ENCODE results near the gene CLSTN2. TPM values are rescaled to one million over a fixed set of nuclear protein-coding genes. Genes with fewer than 3 reads are reported as not detected.

The CLSTN2 gene
- polyA plus RNA-seq, 4 donors = under 0.01 to 1.2 (median 0.84) TPM; not detected in 1

DNA sequence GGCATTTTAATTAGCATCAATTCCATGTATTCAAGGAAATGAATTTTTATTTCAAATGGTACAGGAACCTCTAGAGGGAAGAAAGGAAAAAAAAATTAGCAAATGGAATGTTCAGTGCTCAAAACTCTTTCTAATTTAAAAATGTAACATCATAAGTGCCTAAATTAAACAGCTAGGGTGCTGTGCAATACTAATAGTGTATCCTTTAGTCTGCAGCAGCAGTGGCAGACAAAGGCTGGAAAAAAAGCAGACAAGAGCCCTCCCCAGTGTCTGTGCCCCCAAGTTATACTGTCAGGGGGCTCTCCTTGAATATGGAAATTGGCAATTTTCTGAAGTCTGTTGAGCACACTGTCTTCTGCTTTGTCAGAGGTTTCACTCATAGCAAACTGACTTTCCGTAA, 159.5 kb downstream of the CLSTN2 start:
- Histone ChIP-seq H3K4me1 (ENCODE audit: control insufficient read depth in 3 of 3, insufficient read depth in 2 of 3, low read depth in 1 of 3, low read length in 2 of 3) (no peaks in the 10 kb centered on the region), H3K27ac (ENCODE audit: low read depth in 1 of 3, low read length in 2 of 3) (no peak overlapping the region), H3K36me3 (ENCODE audit: control insufficient read depth in 3 of 3, insufficient read depth in 2 of 3, low read depth in 1 of 3, low read length in 3 of 3) (no peaks in the 10 kb centered on the region), H3K4me3 (ENCODE audit: low read depth in 1 of 3, low read length in 3 of 3) (no peak overlapping the region), H3K9me3 (ENCODE audit: control insufficient read depth in 2 of 2, insufficient read depth in 1 of 2, low read depth in 1 of 2, low read length in 1 of 2) (peaks cover 0 to 5% of the 10 kb centered on the region in 2 donors), H3K27me3 (ENCODE audit: control insufficient read depth in 3 of 3, insufficient read depth in 3 of 3, low read length in 3 of 3) (no peaks in the 10 kb centered on the region)
- no peak for FAIRE-seq
- WGBS, 3 donors = 90 to 97% (median 96%) methylated on average over 1 of the region's 1 CpG
- DNase-seq = no peak

DNA sequence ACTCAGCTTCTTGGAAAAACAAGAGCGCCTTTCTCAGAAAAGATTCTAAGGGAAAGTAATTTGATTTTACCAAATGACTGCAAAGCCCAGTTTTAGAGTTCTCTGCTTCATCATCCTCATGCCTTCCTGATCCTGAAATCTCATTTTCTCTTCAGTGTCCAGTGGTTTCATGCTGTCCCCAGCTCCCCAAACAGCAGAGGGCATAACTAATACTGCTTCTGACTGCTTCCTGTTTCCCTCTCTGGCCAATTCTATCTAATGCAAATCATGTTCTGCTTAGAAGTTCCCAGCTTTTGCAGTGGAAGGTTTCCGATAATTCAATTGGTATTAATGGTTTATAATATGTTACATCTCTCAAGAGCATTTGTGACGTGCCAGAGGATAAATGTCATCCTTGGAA, 161.1 kb downstream of the CLSTN2 start:
- H3K9me3 ChIP-seq (ENCODE audit: control insufficient read depth in 2 of 2, insufficient read depth in 1 of 2, low read depth in 1 of 2, low read length in 1 of 2) = no peaks in the 10 kb centered on the region

DNA sequence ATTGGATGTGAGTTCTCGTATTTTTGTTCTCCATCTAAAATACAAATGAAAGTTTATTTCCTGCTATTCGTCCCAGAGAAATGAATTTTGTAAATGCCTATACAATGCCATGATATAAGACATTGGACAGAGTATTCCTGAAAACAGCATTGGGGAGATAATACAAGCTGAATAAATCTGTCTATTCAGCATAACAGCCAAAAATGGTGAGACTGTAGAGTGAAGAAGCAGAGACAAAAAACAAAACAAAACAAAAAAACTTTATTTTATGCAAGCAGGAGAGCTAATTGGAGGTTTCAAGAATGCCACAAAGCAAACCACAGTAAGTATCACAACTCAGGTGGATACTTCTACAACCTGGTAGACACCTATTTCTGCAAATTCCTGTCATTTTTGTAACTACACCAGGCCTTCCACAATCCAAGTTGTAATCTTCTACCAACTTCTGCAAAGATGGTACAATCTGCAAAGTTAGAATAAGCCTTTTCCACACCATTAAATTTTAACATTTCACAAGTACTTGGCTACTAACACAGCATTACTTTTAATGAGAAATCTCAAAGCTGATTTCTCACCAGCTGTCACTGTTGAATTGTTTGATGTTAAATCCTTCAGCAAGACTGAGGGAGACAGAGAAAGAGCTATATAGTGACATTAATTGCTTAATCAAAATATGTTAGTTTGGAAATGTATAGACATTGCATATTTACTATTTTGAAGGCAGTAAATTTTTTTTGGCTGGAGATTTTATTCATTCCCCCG, 163.1 kb downstream of the CLSTN2 start:
- no peaks in the 10 kb centered on the region for H3K27me3 ChIP-seq (ENCODE audit: control insufficient read depth in 3 of 3, insufficient read depth in 3 of 3, low read length in 3 of 3)
- no peak overlapping the region for H3K4me3 ChIP-seq (ENCODE audit: low read depth in 1 of 3, low read length in 3 of 3)
- no peaks in the 10 kb centered on the region for H3K4me1 ChIP-seq (ENCODE audit: control insufficient read depth in 3 of 3, insufficient read depth in 2 of 3, low read depth in 1 of 3, low read length in 2 of 3)
- H3K9me3 ChIP-seq (ENCODE audit: control insufficient read depth in 2 of 2, insufficient read depth in 1 of 2, low read depth in 1 of 2, low read length in 1 of 2) = no peaks in the 10 kb centered on the region
- 72 to 79% (median 78%) methylated on average over 3 of the region's 3 CpGs for WGBS, 3 donors
- no peak for DNase-seq
- H3K27ac ChIP-seq (ENCODE audit: low read depth in 1 of 3, low read length in 2 of 3) = no peak overlapping the region
- no peak for FAIRE-seq
- no peaks in the 10 kb centered on the region for H3K36me3 ChIP-seq (ENCODE audit: control insufficient read depth in 3 of 3, insufficient read depth in 2 of 3, low read depth in 1 of 3, low read length in 3 of 3)

More for the DNA sequence above, 161.1 kb downstream of the CLSTN2 start:
- H3K27me3 ChIP-seq (ENCODE audit: control insufficient read depth in 3 of 3, insufficient read depth in 3 of 3, low read length in 3 of 3) = no peaks in the 10 kb centered on the region
- no peak overlapping the region for H3K27ac ChIP-seq (ENCODE audit: low read depth in 1 of 3, low read length in 2 of 3)
- no peaks in the 10 kb centered on the region for H3K4me1 ChIP-seq (ENCODE audit: control insufficient read depth in 3 of 3, insufficient read depth in 2 of 3, low read depth in 1 of 3, low read length in 2 of 3)
- FAIRE-seq (no peak), DNase-seq (no peak)
- 72 to 73% (median 73%) methylated on average over 3 of the region's 3 CpGs for WGBS, 3 donors
- no peaks in the 10 kb centered on the region for H3K36me3 ChIP-seq (ENCODE audit: control insufficient read depth in 3 of 3, insufficient read depth in 2 of 3, low read depth in 1 of 3, low read length in 3 of 3)
- no peak overlapping the region for H3K4me3 ChIP-seq (ENCODE audit: low read depth in 1 of 3, low read length in 3 of 3)

DNA sequence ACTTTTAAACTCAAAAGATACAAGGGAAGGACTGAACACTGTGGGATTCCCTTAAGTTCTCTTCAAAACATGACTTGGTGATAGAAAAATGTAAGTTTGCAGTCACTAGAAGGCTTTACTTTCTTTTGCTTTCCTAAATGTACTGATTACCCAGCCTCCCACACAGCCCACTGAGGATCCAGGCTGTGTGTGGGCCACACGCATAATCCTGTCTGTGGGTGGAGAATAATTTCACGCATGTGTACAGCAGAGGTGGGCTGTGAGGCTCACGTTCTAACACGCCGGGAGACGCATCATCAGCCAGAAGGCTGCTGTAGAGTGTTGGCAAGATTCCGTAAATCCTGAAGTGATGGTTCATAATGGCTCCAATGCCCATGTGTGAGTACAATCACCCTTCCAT, 165.5 kb downstream of the CLSTN2 start:
- FAIRE-seq (no peak), DNase-seq (no peak)
- H3K36me3 ChIP-seq (ENCODE audit: control insufficient read depth in 3 of 3, insufficient read depth in 2 of 3, low read depth in 1 of 3, low read length in 3 of 3) = no peaks in the 10 kb centered on the region
- 93 to 96% (median 93%) methylated on average over 7 of the region's 7 CpGs for WGBS, 3 donors
- no peak overlapping the region for H3K4me3 ChIP-seq (ENCODE audit: low read depth in 1 of 3, low read length in 3 of 3)
- H3K9me3 ChIP-seq (ENCODE audit: control insufficient read depth in 2 of 2, insufficient read depth in 1 of 2, low read depth in 1 of 2, low read length in 1 of 2) = no peaks in the 10 kb centered on the region
- no peaks in the 10 kb centered on the region for H3K27me3 ChIP-seq (ENCODE audit: control insufficient read depth in 3 of 3, insufficient read depth in 3 of 3, low read length in 3 of 3)
- H3K4me1 ChIP-seq (ENCODE audit: control insufficient read depth in 3 of 3, insufficient read depth in 2 of 3, low read depth in 1 of 3, low read length in 2 of 3) = no peaks in the 10 kb centered on the region
- H3K27ac ChIP-seq (ENCODE audit: low read depth in 1 of 3, low read length in 2 of 3) = no peak overlapping the region

DNA sequence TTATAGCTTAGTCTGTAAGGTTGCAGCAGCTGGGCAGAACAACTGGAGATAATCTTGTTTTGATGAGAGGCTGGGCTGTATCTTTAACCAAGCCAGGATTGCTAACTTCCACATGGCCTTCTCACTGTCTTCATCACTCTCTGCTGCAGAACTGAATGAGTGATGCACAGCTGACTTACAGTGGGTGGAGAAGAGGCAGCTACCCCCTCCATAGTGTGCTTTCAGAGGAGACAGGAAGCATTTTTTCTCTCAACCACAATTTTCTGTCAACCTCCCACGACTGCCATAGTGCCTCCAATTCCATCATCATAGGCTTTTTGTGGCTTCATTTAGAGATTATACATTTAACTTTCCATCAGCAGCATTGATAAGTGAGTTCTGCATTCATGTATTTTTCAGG, 168.2 kb downstream of the CLSTN2 start:
- Histone ChIP-seq H3K9me3 (ENCODE audit: control insufficient read depth in 2 of 2, insufficient read depth in 1 of 2, low read depth in 1 of 2, low read length in 1 of 2) (no peaks in the 10 kb centered on the region), H3K4me3 (ENCODE audit: low read depth in 1 of 3, low read length in 3 of 3) (no peak overlapping the region), H3K27ac (ENCODE audit: low read depth in 1 of 3, low read length in 2 of 3) (no peak overlapping the region), H3K36me3 (ENCODE audit: control insufficient read depth in 3 of 3, insufficient read depth in 2 of 3, low read depth in 1 of 3, low read length in 3 of 3) (no peaks in the 10 kb centered on the region), H3K4me1 (ENCODE audit: control insufficient read depth in 3 of 3, insufficient read depth in 2 of 3, low read depth in 1 of 3, low read length in 2 of 3) (no peaks in the 10 kb centered on the region), H3K27me3 (ENCODE audit: control insufficient read depth in 3 of 3, insufficient read depth in 3 of 3, low read length in 3 of 3) (no peaks in the 10 kb centered on the region)
- 25 to 41% (median 40%) methylated on average over 1 of the region's 1 CpG for WGBS, 3 donors
- DNase-seq = no peak
- FAIRE-seq = no peak

DNA sequence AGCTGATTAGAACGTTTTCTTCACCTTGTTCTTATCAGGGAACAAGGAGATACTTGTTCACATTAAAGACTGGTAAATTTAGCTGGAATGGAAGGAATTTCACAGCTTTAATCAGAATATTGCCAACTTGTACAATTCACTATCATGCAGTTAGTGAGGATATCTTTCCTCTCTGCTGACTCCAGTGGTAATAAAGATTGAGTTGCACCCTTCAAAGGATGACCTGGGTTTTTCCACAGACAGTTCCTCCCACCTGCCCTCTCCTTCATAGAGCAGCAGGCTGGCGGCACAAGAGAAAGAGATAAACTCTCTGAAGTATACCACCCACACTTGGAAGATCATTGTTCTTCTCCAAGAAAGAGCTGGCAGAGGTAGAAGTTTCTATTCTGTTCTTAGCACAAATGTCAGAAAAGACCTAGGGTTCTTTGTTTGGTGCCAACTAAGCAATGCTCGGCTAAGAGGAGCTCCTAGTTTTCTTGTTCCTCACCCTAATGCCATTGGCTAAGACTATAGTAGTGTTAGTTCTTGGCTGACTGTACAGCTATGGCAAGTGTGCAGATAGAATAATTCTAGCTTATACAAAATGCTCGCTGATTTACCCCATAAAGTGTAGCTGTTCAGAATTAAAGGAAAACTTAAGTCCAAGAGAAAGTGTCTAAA, 169.1 kb downstream of the CLSTN2 start:
- Histone ChIP-seq H3K4me1 (ENCODE audit: control insufficient read depth in 3 of 3, insufficient read depth in 2 of 3, low read depth in 1 of 3, low read length in 2 of 3) (no peaks in the 10 kb centered on the region), H3K36me3 (ENCODE audit: control insufficient read depth in 3 of 3, insufficient read depth in 2 of 3, low read depth in 1 of 3, low read length in 3 of 3) (no peaks in the 10 kb centered on the region), H3K4me3 (ENCODE audit: low read depth in 1 of 3, low read length in 3 of 3) (no peak overlapping the region), H3K27ac (ENCODE audit: low read depth in 1 of 3, low read length in 2 of 3) (no peak overlapping the region), H3K27me3 (ENCODE audit: control insufficient read depth in 3 of 3, insufficient read depth in 3 of 3, low read length in 3 of 3) (no peaks in the 10 kb centered on the region), H3K9me3 (ENCODE audit: control insufficient read depth in 2 of 2, insufficient read depth in 1 of 2, low read depth in 1 of 2, low read length in 1 of 2) (no peaks in the 10 kb centered on the region)
- no peak for FAIRE-seq
- 61 to 68% (median 62%) methylated on average over 4 of the region's 4 CpGs for WGBS, 3 donors
- no peak for DNase-seq

DNA sequence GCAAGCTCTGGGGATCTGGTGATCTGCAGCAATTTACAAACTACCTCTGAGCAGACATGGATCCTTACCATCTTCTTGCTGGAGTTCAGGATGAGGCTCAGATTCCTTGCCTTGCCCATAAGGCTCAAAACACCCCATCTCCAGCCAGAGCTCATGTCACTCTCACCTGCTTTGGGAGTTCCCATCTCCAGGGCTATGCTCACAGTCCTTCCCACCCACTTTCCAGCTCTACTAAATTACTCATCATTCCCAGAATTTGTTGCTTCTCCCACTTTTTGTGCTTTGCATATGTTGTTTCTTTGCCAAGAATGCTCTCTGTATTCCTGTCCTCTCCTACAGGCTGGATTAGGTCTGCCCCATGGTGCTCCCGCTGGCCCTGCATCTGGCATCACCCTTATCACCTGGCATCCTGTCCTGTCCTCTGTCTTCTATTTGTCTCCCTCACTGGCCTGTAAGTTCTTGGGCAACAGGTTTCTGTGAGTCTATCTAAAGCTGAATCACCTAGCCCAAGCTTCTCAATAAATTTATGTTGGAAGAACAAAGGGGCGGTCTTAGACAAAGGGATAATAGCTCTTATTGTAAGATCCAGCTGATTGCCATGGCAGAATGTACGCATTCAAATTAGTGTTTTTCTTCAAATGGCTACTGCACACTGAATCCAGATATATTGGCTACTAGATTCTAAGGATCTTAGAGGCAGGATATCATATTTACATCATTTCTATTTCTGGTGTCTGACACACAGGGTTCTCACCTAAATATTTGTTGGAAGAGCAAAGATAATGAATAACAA, 179.2 kb downstream of the CLSTN2 start:
- H3K9me3 ChIP-seq (ENCODE audit: control insufficient read depth in 2 of 2, insufficient read depth in 1 of 2, low read depth in 1 of 2, low read length in 1 of 2) = no peaks in the 10 kb centered on the region
- H3K27ac ChIP-seq (ENCODE audit: low read depth in 1 of 3, low read length in 2 of 3) = no peak overlapping the region
- DNase-seq (no peak), FAIRE-seq (no peak)
- H3K4me1 ChIP-seq (ENCODE audit: control insufficient read depth in 3 of 3, insufficient read depth in 2 of 3, low read depth in 1 of 3, low read length in 2 of 3) = no peaks in the 10 kb centered on the region
- no peaks in the 10 kb centered on the region for H3K36me3 ChIP-seq (ENCODE audit: control insufficient read depth in 3 of 3, insufficient read depth in 2 of 3, low read depth in 1 of 3, low read length in 3 of 3)
- 75 to 90% (median 85%) methylated on average over 3 of the region's 3 CpGs for WGBS, 3 donors
- no peak overlapping the region for H3K4me3 ChIP-seq (ENCODE audit: low read depth in 1 of 3, low read length in 3 of 3)
- H3K27me3 ChIP-seq (ENCODE audit: control insufficient read depth in 3 of 3, insufficient read depth in 3 of 3, low read length in 3 of 3) = peaks cover 0 to 3% (median 0%) of the 10 kb centered on the region in 3 donors

DNA sequence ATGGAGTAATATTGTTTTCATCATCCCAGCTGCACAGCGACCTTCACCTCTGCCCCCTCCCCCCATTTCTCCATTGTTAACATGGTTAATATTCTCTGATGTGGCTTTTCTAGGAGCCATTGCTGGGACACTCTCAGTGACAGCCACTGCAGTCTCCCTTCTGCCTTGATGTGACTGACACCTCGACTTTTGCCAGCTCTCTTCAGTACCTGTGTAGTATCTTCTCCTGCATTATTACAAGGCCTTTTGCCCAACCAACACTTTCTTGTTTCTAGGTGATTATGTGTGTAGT, 179.8 kb downstream of the CLSTN2 start:
- no peak for FAIRE-seq
- no peak for DNase-seq
- Histone ChIP-seq H3K9me3 (ENCODE audit: control insufficient read depth in 2 of 2, insufficient read depth in 1 of 2, low read depth in 1 of 2, low read length in 1 of 2) (no peaks in the 10 kb centered on the region), H3K36me3 (ENCODE audit: control insufficient read depth in 3 of 3, insufficient read depth in 2 of 3, low read depth in 1 of 3, low read length in 3 of 3) (no peaks in the 10 kb centered on the region), H3K27ac (ENCODE audit: low read depth in 1 of 3, low read length in 2 of 3) (no peak overlapping the region), H3K4me1 (ENCODE audit: control insufficient read depth in 3 of 3, insufficient read depth in 2 of 3, low read depth in 1 of 3, low read length in 2 of 3) (no peaks in the 10 kb centered on the region), H3K27me3 (ENCODE audit: control insufficient read depth in 3 of 3, insufficient read depth in 3 of 3, low read length in 3 of 3) (peaks cover 0 to 3% (median 0%) of the 10 kb centered on the region in 3 donors), H3K4me3 (ENCODE audit: low read depth in 1 of 3, low read length in 3 of 3) (no peak overlapping the region)
- 16 to 37% (median 30%) methylated on average over 2 of the region's 2 CpGs for whole genome bisulfite sequencing, 3 donors
